Measurements from ENCODE around the gene SEH1L.

SEH1L gene

DNA sequence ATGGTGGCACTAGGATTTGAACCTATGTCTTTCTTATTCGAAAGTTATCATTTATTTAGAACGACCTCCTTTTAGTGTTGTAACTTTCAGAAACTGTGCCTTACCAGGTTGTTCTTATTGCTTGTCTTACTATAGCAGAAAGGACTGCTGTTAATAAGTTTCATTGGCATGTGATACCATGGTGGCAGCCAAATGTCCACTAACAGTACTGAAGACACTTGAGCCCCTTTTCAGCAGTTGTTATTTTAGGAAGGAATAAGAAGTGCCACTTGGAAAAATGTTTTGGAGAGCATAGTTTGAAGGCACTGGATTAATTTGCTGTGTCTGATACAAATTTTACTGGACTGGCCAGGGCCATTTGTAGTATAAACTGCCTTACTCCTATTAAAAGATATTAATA lies 81.1 kb downstream of the SEH1L start:
- peaks cover 50 to 57% of the 10 kb centered on the region in 2 donors for H3K36me3 ChIP-seq (ENCODE audit: control insufficient read depth in 2 of 2, insufficient read depth in 2 of 2, low read length in 2 of 2)
- no peak overlapping the region for H3K27ac ChIP-seq (ENCODE audit: low read depth in 2 of 2, low read length in 2 of 2)

DNA sequence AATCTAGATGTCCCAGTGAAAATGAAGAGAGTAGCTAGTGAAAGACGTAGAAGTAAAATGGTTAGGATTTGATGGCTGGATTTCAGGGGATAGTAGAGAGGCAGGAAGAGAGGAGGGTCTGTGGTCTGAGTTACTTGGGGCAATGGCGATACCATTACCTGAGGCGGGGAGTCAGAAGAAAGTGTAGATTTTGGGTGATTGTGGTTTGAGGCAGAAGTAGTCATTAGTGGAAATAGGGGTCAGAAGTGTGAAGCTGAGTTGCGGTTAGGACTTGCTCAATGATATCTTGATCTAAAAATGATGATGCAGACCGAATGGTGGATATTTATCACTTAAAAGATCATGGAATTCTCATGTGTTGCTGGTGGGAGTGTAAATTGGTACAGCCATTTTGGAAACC lies 84.4 kb downstream of the SEH1L start:
- Histone ChIP-seq H3K27me3 (ENCODE audit: control insufficient read depth in 2 of 2, insufficient read depth in 2 of 2, low read length in 2 of 2) (no peaks in the 10 kb centered on the region), H3K36me3 (ENCODE audit: control insufficient read depth in 2 of 2, insufficient read depth in 2 of 2, low read length in 2 of 2) (peaks cover 40 to 42% of the 10 kb centered on the region in 2 donors), H3K27ac (ENCODE audit: low read depth in 2 of 2, low read length in 2 of 2) (no peak overlapping the region)

More for the DNA sequence above, 81.1 kb downstream of the SEH1L start:
- Histone ChIP-seq H3K9me3 (ENCODE audit: control insufficient read depth in 2 of 2, low read length in 2 of 2) (no peaks in the 10 kb centered on the region), H3K4me3 (ENCODE audit: low read length in 2 of 2) (no peak overlapping the region), H3K27me3 (ENCODE audit: control insufficient read depth in 2 of 2, insufficient read depth in 2 of 2, low read length in 2 of 2) (no peaks in the 10 kb centered on the region), H3K9ac (ENCODE audit: low read depth in 1 of 2, low read length in 2 of 2) (no peak overlapping the region), H3K4me1 (ENCODE audit: control insufficient read depth in 2 of 2, insufficient read depth in 2 of 2, low read length in 2 of 2) (no peaks in the 10 kb centered on the region)

DNA sequence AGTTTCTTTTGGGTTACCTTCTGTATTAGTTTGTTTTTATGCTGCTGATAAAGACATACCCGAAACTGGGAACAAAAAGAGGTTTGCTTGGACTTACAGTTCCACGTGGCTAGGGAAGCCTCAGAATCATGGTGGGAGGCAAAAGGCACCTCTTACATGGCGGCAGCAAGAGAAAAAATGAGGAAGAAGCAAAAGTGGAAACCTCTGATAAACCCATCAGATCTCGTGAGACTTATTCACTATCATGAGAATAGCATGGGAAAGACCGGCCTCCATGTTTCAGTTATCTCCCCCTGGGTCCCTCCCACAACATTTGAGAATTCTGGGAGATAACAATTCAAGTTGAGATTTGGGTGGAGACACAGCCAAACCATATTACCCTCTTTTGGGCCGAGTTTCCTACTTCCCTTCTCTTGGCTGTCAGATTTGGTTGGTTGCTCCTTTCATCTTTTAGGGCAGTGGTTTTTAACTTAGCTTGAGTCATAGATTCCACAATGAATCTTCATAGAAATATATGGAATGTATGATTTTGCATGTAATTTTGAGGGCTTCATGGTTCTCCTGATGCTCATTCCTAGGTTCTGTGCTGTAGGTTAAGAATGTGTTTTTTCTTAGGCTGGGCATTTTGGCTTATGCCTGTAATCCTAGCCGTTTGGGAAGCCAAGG lies 87.6 kb downstream of the SEH1L start:
- Histone ChIP-seq H3K4me1 (ENCODE audit: control insufficient read depth in 2 of 2, insufficient read depth in 2 of 2, low read length in 2 of 2) (no peaks in the 10 kb centered on the region), H3K9me3 (ENCODE audit: control insufficient read depth in 2 of 2, low read length in 2 of 2) (no peaks in the 10 kb centered on the region)

More for the DNA sequence above, 84.4 kb downstream of the SEH1L start:
- H3K9me3 ChIP-seq (ENCODE audit: control insufficient read depth in 2 of 2, low read length in 2 of 2): no peaks in the 10 kb centered on the region
- H3K4me3 ChIP-seq (ENCODE audit: low read length in 2 of 2): no peak overlapping the region
- no peaks in the 10 kb centered on the region for H3K4me1 ChIP-seq (ENCODE audit: control insufficient read depth in 2 of 2, insufficient read depth in 2 of 2, low read length in 2 of 2)
- H3K9ac ChIP-seq (ENCODE audit: low read depth in 1 of 2, low read length in 2 of 2): no peak overlapping the region

DNA sequence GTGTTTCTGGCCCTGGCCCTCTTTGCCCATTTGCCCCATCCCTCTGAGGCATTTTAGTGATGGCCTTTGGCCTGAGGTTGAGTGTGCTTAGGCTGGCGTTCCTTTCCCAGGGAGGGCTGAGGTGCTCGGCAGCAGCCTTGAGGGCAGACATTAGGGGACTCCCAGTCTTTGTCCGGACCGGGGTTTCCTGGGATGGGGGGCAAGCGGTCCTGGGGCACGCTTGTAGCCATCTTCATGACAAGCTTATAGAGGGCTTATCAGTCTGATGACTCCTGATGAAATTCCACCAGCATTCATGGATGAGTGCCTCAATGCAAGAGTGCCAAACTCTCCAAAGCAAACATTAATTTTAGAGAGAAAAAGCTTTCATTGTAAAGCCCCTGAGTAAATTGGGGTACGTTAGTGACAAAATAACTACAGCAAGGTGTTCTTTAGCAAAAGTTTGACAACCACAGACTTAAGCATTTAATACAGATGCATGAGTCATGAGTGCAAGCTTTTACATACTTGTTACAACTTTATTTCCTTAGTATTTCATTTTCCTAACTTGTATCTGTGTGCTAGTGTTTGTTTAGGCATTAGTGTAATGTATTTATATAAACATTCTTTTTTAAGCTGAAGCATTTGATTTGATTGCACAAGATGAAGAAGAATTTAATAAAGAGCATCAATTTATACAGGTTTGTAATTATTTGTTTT lies 89.0 kb downstream of the SEH1L start:
- H3K36me3 ChIP-seq (ENCODE audit: control insufficient read depth in 2 of 2, insufficient read depth in 2 of 2, low read length in 2 of 2): peaks cover 22 to 26% of the 10 kb centered on the region in 2 donors

More for the DNA sequence above, 87.6 kb downstream of the SEH1L start:
- Histone ChIP-seq H3K4me3 (ENCODE audit: low read length in 2 of 2) (no peak overlapping the region), H3K9ac (ENCODE audit: low read depth in 1 of 2, low read length in 2 of 2) (no peak overlapping the region), H3K27ac (ENCODE audit: low read depth in 2 of 2, low read length in 2 of 2) (no peak overlapping the region), H3K27me3 (ENCODE audit: control insufficient read depth in 2 of 2, insufficient read depth in 2 of 2, low read length in 2 of 2) (no peaks in the 10 kb centered on the region), H3K36me3 (ENCODE audit: control insufficient read depth in 2 of 2, insufficient read depth in 2 of 2, low read length in 2 of 2) (peaks cover 32 to 36% of the 10 kb centered on the region in 2 donors)

More for the DNA sequence above, 89.0 kb downstream of the SEH1L start:
- no peak overlapping the region for H3K4me3 ChIP-seq (ENCODE audit: low read length in 2 of 2)
- H3K9ac ChIP-seq (ENCODE audit: low read depth in 1 of 2, low read length in 2 of 2): no peak overlapping the region
- H3K9me3 ChIP-seq (ENCODE audit: control insufficient read depth in 2 of 2, low read length in 2 of 2): no peaks in the 10 kb centered on the region
- H3K4me1 ChIP-seq (ENCODE audit: control insufficient read depth in 2 of 2, insufficient read depth in 2 of 2, low read length in 2 of 2): no peaks in the 10 kb centered on the region
- no peaks in the 10 kb centered on the region for H3K27me3 ChIP-seq (ENCODE audit: control insufficient read depth in 2 of 2, insufficient read depth in 2 of 2, low read length in 2 of 2)
- H3K27ac ChIP-seq (ENCODE audit: low read depth in 2 of 2, low read length in 2 of 2): no peak overlapping the region
